HepG2 (cell line): ENCODE data around the gene C19orf85. TPM values are rescaled to one million over a fixed set of nuclear protein-coding genes. Genes with fewer than 3 reads are reported as not detected.
A peak's percentile ranks its signal among the peaks of the same experiment; 100 is the strongest.

ENCODE experiments used
- ARID5B ChIP-seq: IDR thresholded peaks from 2 replicates; pipeline ENCODE4 v1.4.0; 2020; ENCODE audit warnings: mild to moderate bottlenecking, missing genetic modification reagents
- ATRX ChIP-seq: sonication (generic); formaldehyde crosslinking; IDR thresholded peaks from 2 replicates; pipeline ENCODE4 v1.4.0; 2020; ENCODE audit warnings: missing genetic modification reagents, borderline replicate concordance
- CEBPG ChIP-seq: IDR thresholded peaks from 2 replicates; pipeline ENCODE4 v1.6.1; 2016
- FOXA3 ChIP-seq: IDR thresholded peaks from 2 replicates; pipeline ENCODE4 v1.6.1; 2016; ENCODE audit warnings: missing genetic modification reagents, missing compliant biosample characterization
- HNRNPK ChIP-seq: fragments of 200-400 bp; formaldehyde crosslinking; IDR thresholded peaks from 2 replicates; pipeline ENCODE4 v1.6.1; 2018; ENCODE audit warnings: low read length, low read depth, moderate library complexity, mild to moderate bottlenecking; ENCODE audit not compliant: poor library complexity, severe bottlenecking
- IRF2 ChIP-seq: IDR thresholded peaks from 2 replicates; pipeline ENCODE4 v1.6.1; 2018; ENCODE audit warnings: missing genetic modification reagents, missing compliant biosample characterization
- MAX ChIP-seq: IDR thresholded peaks from 2 replicates; pipeline ENCODE4 v1.6.1; 2012; ENCODE audit warnings: inconsistent platforms
- MTA1 ChIP-seq: sonication (generic); formaldehyde crosslinking; IDR thresholded peaks from 2 replicates; pipeline ENCODE4 v1.4.0; 2020; ENCODE audit warnings: missing genetic modification reagents, mild to moderate bottlenecking, borderline replicate concordance
- NFE2 ChIP-seq: sonication (generic); formaldehyde crosslinking; IDR thresholded peaks from 2 replicates; pipeline ENCODE4 v1.4.0; 2020; ENCODE audit warnings: missing genetic modification reagents
- POLR2A ChIP-seq, 2 experiments: IDR thresholded peaks; 2 replicates each; pipeline ENCODE4 v1.6.1; 2011; ENCODE audit warnings: low read depth in 2 of 2, low read length in 2 of 2, mild to moderate bottlenecking in 1 of 2, moderate library complexity in 1 of 2; ENCODE audit not compliant: insufficient read depth in 1 of 2
- PPARG ChIP-seq: conservative IDR thresholded peaks from 2 replicates; pipeline ENCODE4 v1.6.1; 2016; ENCODE audit warnings: missing biosample characterization, missing genetic modification reagents
- RERE ChIP-seq: IDR thresholded peaks from 2 replicates; pipeline ENCODE4 v1.6.1; 2016; ENCODE audit warnings: low read depth, missing genetic modification reagents, missing compliant biosample characterization
- TBL1XR1 ChIP-seq: fragments of 150-350 bp; IDR thresholded peaks from 2 replicates; pipeline ENCODE4 v1.6.1; 2014; ENCODE audit warnings: borderline replicate concordance, low read length; ENCODE audit not compliant: partially characterized antibody
- ZC3H4 ChIP-seq: sonication (generic); formaldehyde crosslinking; IDR thresholded peaks from 2 replicates; pipeline ENCODE4 v1.4.0; 2020; ENCODE audit warnings: missing genetic modification reagents, borderline replicate concordance
- ZNF317 ChIP-seq: sonication (generic); formaldehyde crosslinking; IDR thresholded peaks from 2 replicates; pipeline ENCODE4 v1.5.0; 2020; ENCODE audit warnings: mild to moderate bottlenecking, missing genetic modification reagents
- ZNF543 ChIP-seq: sonication (generic); formaldehyde crosslinking; IDR thresholded peaks from 2 replicates; pipeline ENCODE4 v1.4.0; 2020; ENCODE audit warnings: mild to moderate bottlenecking, missing genetic modification reagents
- ZNF619 ChIP-seq: sonication (generic); formaldehyde crosslinking; IDR thresholded peaks from 2 replicates; pipeline ENCODE4 v1.4.0; 2020; ENCODE audit warnings: mild to moderate bottlenecking, missing genetic modification reagents
- polyA plus RNA-seq, 8 experiments: library from polyadenylated mRNA; depleted of rRNA in 3 of 8; stranded (reverse) in 7 of 8; unstranded in 1 of 8; fragments of >200 nt; fragmentation: Illumina TruSeq in 4 of 8; extraction: Trizol in 4 of 8; gene quantifications; 2 replicates each; pipeline versions ENCODE4 v1.2.1 to v1.2.3, GENCODE V29; 2011 to 2016; ENCODE audit warnings: low read depth in 4 of 8, missing spikeins in 1 of 8, mixed read lengths in 1 of 8; ENCODE audit not compliant: insufficient read depth in 1 of 8
- total RNA-seq, 5 experiments: library from RNA; depleted of rRNA; stranded (reverse); fragments of >200 nt; fragmentation: Illumina TruSeq; extraction: Trizol; gene quantifications; 2 replicates each; pipeline ENCODE4 v1.2.3, GENCODE V29; 2016; ENCODE audit warnings: low read depth in 1 of 5
- TF ChIP-seq, protein P1 (sequence below): IDR thresholded peaks from 2 replicates; pipeline ENCODE4 v1.6.1; 2016; ENCODE audit warnings: low read depth, borderline replicate concordance
- TF ChIP-seq, protein P2 (sequence below): IDR thresholded peaks from 2 replicates; pipeline ENCODE4 v1.6.1; 2016; ENCODE audit warnings: low read depth

The C19orf85 gene
- total and polyA plus RNA-seq, 2 of the 13 experiments (the other 11 are each of a cell fraction or from before 2014, with no cell fraction given), result not detected

- TF ChIP-seq IRF2 (CRISPR knock-in tag) (0 out of 2 replicates have a peak, but pooled peaks have one; percentile 35), TBL1XR1 (no peak), ZNF619 (no peak), MTA1 (CRISPR knock-in tag) (no peak), PPARG (CRISPR knock-in tag) (0 out of 2 replicates have a peak, but pooled peaks have one; percentile 9), ZC3H4 (CRISPR knock-in tag) (0 out of 2 replicates have a peak, but pooled peaks have one; percentile 23), ATRX (CRISPR knock-in tag) (no peak), RERE (no peak), ARID5B (peak; percentile 33), CEBPG (peak; percentile 70), FOXA3 (CRISPR knock-in tag) (peak; percentile 34; the same call in 1 of the 2 replicates), NFE2 (CRISPR knock-in tag) (no peak), HNRNPK (no peak), ZNF543 (CRISPR knock-in tag) (peak; percentile 73), ZNF317 (no peak), MAX (peak; percentile 13; the same call in 1 of the 2 replicates), POLR2A (IDR thresholded peaks at IDR 0.05; ENCODE audit: insufficient read depth in 1 of 2, low read depth in 2 of 2, low read length in 2 of 2) (peak in 1 of 2 experiments; percentile 25; a peak in 1 of 4 replicates)
- TF ChIP-seq, protein P1, sequence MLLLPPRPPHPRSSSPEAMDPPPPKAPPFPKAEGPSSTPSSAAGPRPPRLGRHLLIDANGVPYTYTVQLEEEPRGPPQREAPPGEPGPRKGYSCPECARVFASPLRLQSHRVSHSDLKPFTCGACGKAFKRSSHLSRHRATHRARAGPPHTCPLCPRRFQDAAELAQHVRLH, result no peak
- TF ChIP-seq, protein P2, sequence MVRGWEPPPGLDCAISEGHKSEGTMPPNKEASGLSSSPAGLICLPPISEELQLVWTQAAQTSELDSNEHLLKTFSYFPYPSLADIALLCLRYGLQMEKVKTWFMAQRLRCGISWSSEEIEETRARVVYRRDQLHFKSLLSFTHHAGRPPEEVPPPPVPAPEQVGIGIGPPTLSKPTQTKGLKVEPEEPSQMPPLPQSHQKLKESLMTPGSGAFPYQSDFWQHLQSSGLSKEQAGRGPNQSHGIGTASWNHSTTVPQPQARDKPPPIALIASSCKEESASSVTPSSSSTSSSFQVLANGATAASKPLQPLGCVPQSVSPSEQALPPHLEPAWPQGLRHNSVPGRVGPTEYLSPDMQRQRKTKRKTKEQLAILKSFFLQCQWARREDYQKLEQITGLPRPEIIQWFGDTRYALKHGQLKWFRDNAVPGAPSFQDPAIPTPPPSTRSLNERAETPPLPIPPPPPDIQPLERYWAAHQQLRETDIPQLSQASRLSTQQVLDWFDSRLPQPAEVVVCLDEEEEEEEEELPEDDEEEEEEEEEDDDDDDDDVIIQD (CRISPR knock-in tag), result 0 out of 2 replicates have a peak, but pooled peaks have one; percentile 32
Observed at GRCh38 chr19:55459950-55460657, 4.4 kb downstream of the C19orf85 start (continued).
